WTC11 (cell line): ENCODE measurements around the gene RPTOR.

Source experiments
- FOXP1 ChIP-seq: sonication (generic); formaldehyde crosslinking; IDR thresholded peaks from 2 replicates; pipeline ENCODE4 v1.8.0; 2022; ENCODE audit warnings: missing genetic modification reagents, mild to moderate bottlenecking, moderate library complexity, borderline replicate concordance
- GTF2I ChIP-seq: fragments of 250-450 bp; sonication (Bioruptor Pico); conservative IDR thresholded peaks from 2 replicates; pipeline ENCODE4 v1.4.0; 2021; ENCODE audit warnings: mild to moderate bottlenecking
- IRF2 ChIP-seq: sonication (generic); formaldehyde crosslinking; IDR thresholded peaks from 2 replicates; pipeline ENCODE4 v1.8.0; 2022; ENCODE audit warnings: low read depth, missing genetic modification reagents, borderline replicate concordance
- TEAD4 ChIP-seq: sonication (generic); formaldehyde crosslinking; IDR thresholded peaks from 2 replicates; pipeline ENCODE4 v1.8.0; 2022; ENCODE audit warnings: mild to moderate bottlenecking, missing genetic modification reagents
- ZNF121 ChIP-seq: sonication (generic); formaldehyde crosslinking; IDR thresholded peaks from 2 replicates; pipeline ENCODE4 v1.8.0; 2023; ENCODE audit warnings: missing genetic modification reagents
- ZNF317 ChIP-seq: sonication (generic); formaldehyde crosslinking; IDR thresholded peaks from 2 replicates; pipeline ENCODE4 v1.8.1; 2023; ENCODE audit warnings: low read depth, mild to moderate bottlenecking, moderate library complexity, missing genetic modification reagents, borderline replicate concordance
- TF ChIP-seq, protein P1 (sequence below): fragments of 200-600 bp; IDR thresholded peaks from 2 replicates; pipeline ENCODE4 v1.8.0; 2022; ENCODE audit warnings: antibody characterized with exemption
- TF ChIP-seq, protein P2 (sequence below): sonication (generic); formaldehyde crosslinking; IDR thresholded peaks from 2 replicates; pipeline ENCODE4 v1.8.0; 2022; ENCODE audit warnings: mild to moderate bottlenecking, missing genetic modification reagents
- TF ChIP-seq, protein P3 (sequence below): sonication (generic); formaldehyde crosslinking; IDR thresholded peaks from 2 replicates; pipeline ENCODE4 v1.8.1; 2023; ENCODE audit warnings: mild to moderate bottlenecking, missing genetic modification reagents, borderline replicate concordance
- TF ChIP-seq, protein P4 (sequence below): sonication (generic); formaldehyde crosslinking; IDR thresholded peaks from 2 replicates; pipeline ENCODE4 v1.8.1; 2022; ENCODE audit warnings: low read depth, missing genetic modification reagents, borderline replicate concordance

DNA sequence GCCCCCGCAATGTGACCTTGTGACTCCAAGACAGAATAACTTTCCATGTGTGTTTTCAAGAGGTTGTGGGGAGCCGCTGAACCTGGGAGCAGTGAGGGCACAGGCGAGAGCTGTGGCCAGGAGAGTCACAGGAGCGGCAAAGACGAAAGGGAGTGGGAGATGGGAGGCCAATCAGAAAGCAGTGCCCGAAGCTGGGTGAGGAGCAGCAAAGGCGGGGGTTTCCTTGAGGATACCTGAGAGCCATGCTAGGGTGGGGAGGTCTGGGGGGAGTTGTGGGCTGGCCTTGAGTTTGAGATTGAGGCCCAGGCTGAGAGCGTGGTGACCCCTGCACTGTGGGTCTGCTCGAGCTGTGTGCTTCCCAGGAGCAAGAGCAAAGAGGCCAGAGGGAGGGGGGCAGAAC lies 45.1 kb upstream of the RPTOR start:
- TF ChIP-seq, protein P1, sequence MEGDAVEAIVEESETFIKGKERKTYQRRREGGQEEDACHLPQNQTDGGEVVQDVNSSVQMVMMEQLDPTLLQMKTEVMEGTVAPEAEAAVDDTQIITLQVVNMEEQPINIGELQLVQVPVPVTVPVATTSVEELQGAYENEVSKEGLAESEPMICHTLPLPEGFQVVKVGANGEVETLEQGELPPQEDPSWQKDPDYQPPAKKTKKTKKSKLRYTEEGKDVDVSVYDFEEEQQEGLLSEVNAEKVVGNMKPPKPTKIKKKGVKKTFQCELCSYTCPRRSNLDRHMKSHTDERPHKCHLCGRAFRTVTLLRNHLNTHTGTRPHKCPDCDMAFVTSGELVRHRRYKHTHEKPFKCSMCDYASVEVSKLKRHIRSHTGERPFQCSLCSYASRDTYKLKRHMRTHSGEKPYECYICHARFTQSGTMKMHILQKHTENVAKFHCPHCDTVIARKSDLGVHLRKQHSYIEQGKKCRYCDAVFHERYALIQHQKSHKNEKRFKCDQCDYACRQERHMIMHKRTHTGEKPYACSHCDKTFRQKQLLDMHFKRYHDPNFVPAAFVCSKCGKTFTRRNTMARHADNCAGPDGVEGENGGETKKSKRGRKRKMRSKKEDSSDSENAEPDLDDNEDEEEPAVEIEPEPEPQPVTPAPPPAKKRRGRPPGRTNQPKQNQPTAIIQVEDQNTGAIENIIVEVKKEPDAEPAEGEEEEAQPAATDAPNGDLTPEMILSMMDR: no peak
- TF ChIP-seq TEAD4 (CRISPR knock-in tag): no peak
- TF ChIP-seq GTF2I (CRISPR knock-in tag): no peak
- TF ChIP-seq ZNF121 (CRISPR knock-in tag): no peak
- TF ChIP-seq, protein P2, sequence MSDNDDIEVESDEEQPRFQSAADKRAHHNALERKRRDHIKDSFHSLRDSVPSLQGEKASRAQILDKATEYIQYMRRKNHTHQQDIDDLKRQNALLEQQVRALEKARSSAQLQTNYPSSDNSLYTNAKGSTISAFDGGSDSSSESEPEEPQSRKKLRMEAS (CRISPR knock-in tag): no peak
- no peak for TF ChIP-seq FOXP1
- TF ChIP-seq, protein P3, sequence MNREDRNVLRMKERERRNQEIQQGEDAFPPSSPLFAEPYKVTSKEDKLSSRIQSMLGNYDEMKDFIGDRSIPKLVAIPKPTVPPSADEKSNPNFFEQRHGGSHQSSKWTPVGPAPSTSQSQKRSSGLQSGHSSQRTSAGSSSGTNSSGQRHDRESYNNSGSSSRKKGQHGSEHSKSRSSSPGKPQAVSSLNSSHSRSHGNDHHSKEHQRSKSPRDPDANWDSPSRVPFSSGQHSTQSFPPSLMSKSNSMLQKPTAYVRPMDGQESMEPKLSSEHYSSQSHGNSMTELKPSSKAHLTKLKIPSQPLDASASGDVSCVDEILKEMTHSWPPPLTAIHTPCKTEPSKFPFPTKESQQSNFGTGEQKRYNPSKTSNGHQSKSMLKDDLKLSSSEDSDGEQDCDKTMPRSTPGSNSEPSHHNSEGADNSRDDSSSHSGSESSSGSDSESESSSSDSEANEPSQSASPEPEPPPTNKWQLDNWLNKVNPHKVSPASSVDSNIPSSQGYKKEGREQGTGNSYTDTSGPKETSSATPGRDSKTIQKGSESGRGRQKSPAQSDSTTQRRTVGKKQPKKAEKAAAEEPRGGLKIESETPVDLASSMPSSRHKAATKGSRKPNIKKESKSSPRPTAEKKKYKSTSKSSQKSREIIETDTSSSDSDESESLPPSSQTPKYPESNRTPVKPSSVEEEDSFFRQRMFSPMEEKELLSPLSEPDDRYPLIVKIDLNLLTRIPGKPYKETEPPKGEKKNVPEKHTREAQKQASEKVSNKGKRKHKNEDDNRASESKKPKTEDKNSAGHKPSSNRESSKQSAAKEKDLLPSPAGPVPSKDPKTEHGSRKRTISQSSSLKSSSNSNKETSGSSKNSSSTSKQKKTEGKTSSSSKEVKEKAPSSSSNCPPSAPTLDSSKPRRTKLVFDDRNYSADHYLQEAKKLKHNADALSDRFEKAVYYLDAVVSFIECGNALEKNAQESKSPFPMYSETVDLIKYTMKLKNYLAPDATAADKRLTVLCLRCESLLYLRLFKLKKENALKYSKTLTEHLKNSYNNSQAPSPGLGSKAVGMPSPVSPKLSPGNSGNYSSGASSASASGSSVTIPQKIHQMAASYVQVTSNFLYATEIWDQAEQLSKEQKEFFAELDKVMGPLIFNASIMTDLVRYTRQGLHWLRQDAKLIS (CRISPR knock-in tag): no peak
- TF ChIP-seq IRF2 (CRISPR knock-in tag): no peak
- no peak for TF ChIP-seq ZNF317 (CRISPR knock-in tag)
- TF ChIP-seq, protein P4, sequence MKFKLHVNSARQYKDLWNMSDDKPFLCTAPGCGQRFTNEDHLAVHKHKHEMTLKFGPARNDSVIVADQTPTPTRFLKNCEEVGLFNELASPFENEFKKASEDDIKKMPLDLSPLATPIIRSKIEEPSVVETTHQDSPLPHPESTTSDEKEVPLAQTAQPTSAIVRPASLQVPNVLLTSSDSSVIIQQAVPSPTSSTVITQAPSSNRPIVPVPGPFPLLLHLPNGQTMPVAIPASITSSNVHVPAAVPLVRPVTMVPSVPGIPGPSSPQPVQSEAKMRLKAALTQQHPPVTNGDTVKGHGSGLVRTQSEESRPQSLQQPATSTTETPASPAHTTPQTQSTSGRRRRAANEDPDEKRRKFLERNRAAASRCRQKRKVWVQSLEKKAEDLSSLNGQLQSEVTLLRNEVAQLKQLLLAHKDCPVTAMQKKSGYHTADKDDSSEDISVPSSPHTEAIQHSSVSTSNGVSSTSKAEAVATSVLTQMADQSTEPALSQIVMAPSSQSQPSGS (CRISPR knock-in tag): no peak
